ENCODE measurements around the gene SHISA2. TPM values are rescaled to one million over a fixed set of nuclear protein-coding genes. Genes with fewer than 3 reads are reported as not detected.

SHISA2 gene
- total RNA-seq, result 0.39 TPM in 1 of 2 replicates, not detected in the other

GRCh38 chr13:26051657-26052311, at the start of gene SHISA2:
Gene SHISA2 (minus strand): TSS chr13:26052016. CDS start chr13:26050975, 1,041 bp downstream.

Other genes with a start within 250 kb of the SHISA2 start
- 20.9 and 29.9 TPM in 2 replicates for gene RNF6, start 170.3 kb upstream of the SHISA2 start, total RNA-seq
- 17.6 and 18.8 TPM in 2 replicates for gene CDK8, start 202.1 kb upstream of the SHISA2 start, total RNA-seq

Measured in subcutaneous preadipocyte (primary cell).